Activated T-cell treated with anti-CD3 and anti-CD28 coated beads for 1 hour (primary cell): Measurements from ENCODE around the gene PLCB4.

Source experiments
- DNase-seq: peaks from one replicate; pipeline ENCODE4 v3.0.0-alpha.2; 2020; ENCODE audit warnings: low read depth

PLCB4 gene

GRCh38 chr20:9402546-9402945, 333.7 kb downstream of the PLCB4 start:
- DNase-seq: no peak

- no peak for DNase-seq
Observed at GRCh38 chr20:9403448-9403847, 334.6 kb downstream of the PLCB4 start.

- no peak for DNase-seq
Observed at GRCh38 chr20:9407805-9408421, 339.0 kb downstream of the PLCB4 start.

GRCh38 chr20:9408422-9409300, 339.8 kb downstream of the PLCB4 start:
- no peak for DNase-seq

- no peak for DNase-seq
Observed at GRCh38 chr20:9409352-9409751, 340.5 kb downstream of the PLCB4 start.

- no peak for DNase-seq
Observed at GRCh38 chr20:9409981-9410380, 341.1 kb downstream of the PLCB4 start.

- no peak for DNase-seq
Observed at GRCh38 chr20:9411833-9412232, 342.9 kb downstream of the PLCB4 start.

GRCh38 chr20:9412309-9412708, 343.4 kb downstream of the PLCB4 start:
- no peak for DNase-seq

GRCh38 chr20:9413001-9413400, 344.1 kb downstream of the PLCB4 start:
- DNase-seq: no peak

- DNase-seq: no peak
Observed at GRCh38 chr20:9415426-9415825, 346.5 kb downstream of the PLCB4 start.

- DNase-seq: no peak
Observed at GRCh38 chr20:9416421-9416820, 347.5 kb downstream of the PLCB4 start.

- DNase-seq: no peak
Observed at GRCh38 chr20:9417665-9418064, 348.8 kb downstream of the PLCB4 start.

- no peak for DNase-seq
Observed at GRCh38 chr20:9422321-9423057, 353.6 kb downstream of the PLCB4 start.

- DNase-seq: no peak
Observed at GRCh38 chr20:9424551-9424950, 355.7 kb downstream of the PLCB4 start.

GRCh38 chr20:9427430-9428291, 358.8 kb downstream of the PLCB4 start:
- DNase-seq: no peak

- no peak for DNase-seq
Observed at GRCh38 chr20:9428292-9428607, 359.4 kb downstream of the PLCB4 start.

GRCh38 chr20:9439806-9440205, 370.9 kb downstream of the PLCB4 start:
- no peak for DNase-seq

GRCh38 chr20:9440892-9441291, 372.0 kb downstream of the PLCB4 start:
- DNase-seq: no peak

- DNase-seq: no peak
Observed at GRCh38 chr20:9441948-9442347, 373.1 kb downstream of the PLCB4 start.

GRCh38 chr20:9442858-9443257, 374.0 kb downstream of the PLCB4 start:
- no peak for DNase-seq

GRCh38 chr20:9444921-9445320, 376.0 kb downstream of the PLCB4 start:
- no peak for DNase-seq

- no peak for DNase-seq
Observed at GRCh38 chr20:9447182-9447581, 378.3 kb downstream of the PLCB4 start.
